ENCODE data around the gene DOC2B. TPM values are rescaled to one million over a fixed set of nuclear protein-coding genes. Genes with fewer than 3 reads are reported as not detected.
"Not testable (repeated sequence)": the region's sequence is repeated elsewhere in the genome, so short reads cannot be mapped to it uniquely, and the experiment has no call there.

DOC2B gene
- total and polyA plus RNA-seq, 4 donors, result 0.13 to 35.3 (median 8.2) TPM

DNA sequence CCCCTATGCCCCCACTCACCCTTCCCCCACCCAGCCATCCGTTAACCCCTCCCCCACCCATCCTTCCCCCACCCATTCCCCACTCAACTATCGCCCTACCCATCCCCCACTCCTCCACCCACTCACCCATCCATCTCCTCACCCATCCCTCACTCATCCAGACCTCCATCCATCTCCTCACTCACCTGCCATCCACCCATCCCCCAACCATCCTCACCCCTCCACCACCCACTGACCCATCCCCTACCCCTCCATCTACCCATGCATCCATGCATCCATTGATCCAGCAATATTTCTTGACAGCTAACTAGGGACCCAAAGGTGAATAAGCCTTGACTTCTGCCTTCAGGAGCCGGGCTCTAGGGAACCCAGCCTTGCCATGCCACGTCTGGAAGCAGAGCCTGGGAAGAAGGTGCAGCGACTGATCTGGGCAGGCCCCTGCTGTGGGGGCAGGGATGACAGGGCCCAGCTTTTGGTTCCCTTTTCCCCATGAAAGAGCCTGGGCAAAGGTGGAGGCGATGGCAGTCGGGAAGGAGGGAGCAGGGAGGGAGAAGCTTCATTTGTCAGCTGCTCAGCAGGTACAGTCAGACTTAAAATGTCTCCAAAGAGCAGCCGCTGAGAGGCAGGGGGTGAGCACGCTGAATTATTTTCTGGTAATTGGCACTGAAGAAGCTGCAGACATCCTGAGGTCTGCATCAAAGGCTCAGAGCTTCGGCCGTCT is 23.1 kb upstream of the DOC2B start:
- 45 to 47% methylated on average over 10 to 11 of the region's 11 CpGs for WGBS, 2 donors
- ATAC-seq (ENCODE audit: low FRiP score), result no peak

DNA sequence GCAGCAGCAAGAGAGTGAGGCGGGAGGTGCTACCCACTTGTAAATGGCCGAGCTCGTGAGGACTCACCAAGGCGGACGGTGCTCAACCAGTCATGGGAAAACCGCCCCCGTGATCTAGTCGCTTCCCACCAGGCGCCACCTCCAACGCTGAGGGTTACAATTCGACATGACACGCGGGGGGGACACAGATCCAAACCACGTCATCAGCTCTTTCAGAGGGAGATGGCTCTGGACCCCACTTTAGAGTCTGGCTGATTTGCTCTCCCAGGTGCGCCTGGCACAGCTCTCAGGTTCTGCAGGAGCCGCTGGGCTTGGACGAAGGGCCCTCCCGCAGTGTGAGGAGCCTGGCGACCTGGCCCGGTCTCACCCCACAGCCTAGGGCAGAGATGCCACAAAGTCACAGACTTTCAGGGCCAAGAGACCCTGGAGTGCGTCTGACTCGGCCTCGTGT is 21.1 kb upstream of the DOC2B start:
- Histone ChIP-seq H3K4me1 (ENCODE audit: control insufficient read depth in 1 of 2, insufficient read depth in 2 of 2, low read length in 2 of 2) (no peaks in the 10 kb centered on the region), H3K36me3 (ENCODE audit: control insufficient read depth in 1 of 2, insufficient read depth in 2 of 2, low read length in 1 of 2) (no peaks in the 10 kb centered on the region), H3K27me3 (ENCODE audit: control insufficient read depth in 1 of 2, insufficient read depth in 2 of 2, low read length in 1 of 2) (no peaks in the 10 kb centered on the region), H3K27ac (ENCODE audit: low read depth in 1 of 2, low read length in 2 of 2) (no peak overlapping the region), H3K9me3 (ENCODE audit: control insufficient read depth, low read length) (no peaks in the 10 kb centered on the region), H3K4me3 (ENCODE audit: low read length in 2 of 2) (no peak overlapping the region)
- no peak for ATAC-seq (ENCODE audit: low FRiP score)
- intact Hi-C loops (cut with DNase I), result no loop called here
- peak; percentile 40 to 71 for DNase-seq
- WGBS, 2 donors, result 85 to 90% methylated on average over 23 of the region's 23 CpGs

More for the DNA sequence above, 23.1 kb upstream of the DOC2B start:
- Histone ChIP-seq H3K27ac (ENCODE audit: low read depth in 1 of 2, low read length in 2 of 2) (no peak overlapping the region), H3K4me3 (ENCODE audit: low read length in 2 of 2) (no peak overlapping the region), H3K27me3 (ENCODE audit: control insufficient read depth in 1 of 2, insufficient read depth in 2 of 2, low read length in 1 of 2) (no peaks in the 10 kb centered on the region), H3K4me1 (ENCODE audit: control insufficient read depth in 1 of 2, insufficient read depth in 2 of 2, low read length in 2 of 2) (no peaks in the 10 kb centered on the region), H3K9me3 (ENCODE audit: control insufficient read depth, low read length) (no peaks in the 10 kb centered on the region), H3K36me3 (ENCODE audit: control insufficient read depth in 1 of 2, insufficient read depth in 2 of 2, low read length in 1 of 2) (no peaks in the 10 kb centered on the region)
- DNase-seq, result peak; percentile 15 to 24
- intact Hi-C loops (cut with DNase I), result no loop called here

GRCh38 chr17:201736-202135 is 20.3 kb upstream of the DOC2B start:
- H3K4me3 ChIP-seq (ENCODE audit: low read length in 2 of 2); H3K4me1 ChIP-seq (ENCODE audit: control insufficient read depth in 1 of 2, insufficient read depth in 2 of 2, low read length in 2 of 2); ATAC-seq (ENCODE audit: low FRiP score); intact Hi-C loops (cut with DNase I); H3K27ac ChIP-seq (ENCODE audit: low read depth in 1 of 2, low read length in 2 of 2); H3K9me3 ChIP-seq (ENCODE audit: control insufficient read depth, low read length); H3K36me3 ChIP-seq (ENCODE audit: control insufficient read depth in 1 of 2, insufficient read depth in 2 of 2, low read length in 1 of 2); H3K27me3 ChIP-seq (ENCODE audit: control insufficient read depth in 1 of 2, insufficient read depth in 2 of 2, low read length in 1 of 2): not testable (repeated sequence)
- WGBS, 2 donors, result 73 to 82% methylated on average over 10 to 11 of the region's 13 CpGs
- DNase-seq, result peak in 1 of 2 donors; percentile 69

GRCh38 chr17:201257-201656 is 19.8 kb upstream of the DOC2B start:
- ATAC-seq (ENCODE audit: low FRiP score); H3K27me3 ChIP-seq (ENCODE audit: control insufficient read depth in 1 of 2, insufficient read depth in 2 of 2, low read length in 1 of 2); H3K9me3 ChIP-seq (ENCODE audit: control insufficient read depth, low read length); H3K27ac ChIP-seq (ENCODE audit: low read depth in 1 of 2, low read length in 2 of 2); H3K4me1 ChIP-seq (ENCODE audit: control insufficient read depth in 1 of 2, insufficient read depth in 2 of 2, low read length in 2 of 2); H3K4me3 ChIP-seq (ENCODE audit: low read length in 2 of 2); H3K36me3 ChIP-seq (ENCODE audit: control insufficient read depth in 1 of 2, insufficient read depth in 2 of 2, low read length in 1 of 2); intact Hi-C loops (cut with DNase I): not testable (repeated sequence)
- WGBS, 2 donors, result 89 to 94% methylated on average over 13 to 14 of the region's 16 CpGs
- peak; percentile 22 to 73 for DNase-seq

- H3K4me1 ChIP-seq (ENCODE audit: control insufficient read depth in 1 of 2, insufficient read depth in 2 of 2, low read length in 2 of 2), result no peaks in the 10 kb centered on the region
- intact Hi-C loops (cut with DNase I), result no loop called here
- peak in 1 of 2 donors; percentile 72 for DNase-seq
- H3K27me3 ChIP-seq (ENCODE audit: control insufficient read depth in 1 of 2, insufficient read depth in 2 of 2, low read length in 1 of 2), result no peaks in the 10 kb centered on the region
- no peak overlapping the region for H3K27ac ChIP-seq (ENCODE audit: low read depth in 1 of 2, low read length in 2 of 2)
- H3K9me3 ChIP-seq (ENCODE audit: control insufficient read depth, low read length), result no peaks in the 10 kb centered on the region
- 79 to 87% methylated on average over 10 of the region's 10 CpGs for WGBS, 2 donors
- H3K36me3 ChIP-seq (ENCODE audit: control insufficient read depth in 1 of 2, insufficient read depth in 2 of 2, low read length in 1 of 2), result no peaks in the 10 kb centered on the region
- no peak overlapping the region for H3K4me3 ChIP-seq (ENCODE audit: low read length in 2 of 2)
- ATAC-seq (ENCODE audit: low FRiP score), result no peak
Observed at GRCh38 chr17:200586-200985, 19.1 kb upstream of the DOC2B start.

DNA sequence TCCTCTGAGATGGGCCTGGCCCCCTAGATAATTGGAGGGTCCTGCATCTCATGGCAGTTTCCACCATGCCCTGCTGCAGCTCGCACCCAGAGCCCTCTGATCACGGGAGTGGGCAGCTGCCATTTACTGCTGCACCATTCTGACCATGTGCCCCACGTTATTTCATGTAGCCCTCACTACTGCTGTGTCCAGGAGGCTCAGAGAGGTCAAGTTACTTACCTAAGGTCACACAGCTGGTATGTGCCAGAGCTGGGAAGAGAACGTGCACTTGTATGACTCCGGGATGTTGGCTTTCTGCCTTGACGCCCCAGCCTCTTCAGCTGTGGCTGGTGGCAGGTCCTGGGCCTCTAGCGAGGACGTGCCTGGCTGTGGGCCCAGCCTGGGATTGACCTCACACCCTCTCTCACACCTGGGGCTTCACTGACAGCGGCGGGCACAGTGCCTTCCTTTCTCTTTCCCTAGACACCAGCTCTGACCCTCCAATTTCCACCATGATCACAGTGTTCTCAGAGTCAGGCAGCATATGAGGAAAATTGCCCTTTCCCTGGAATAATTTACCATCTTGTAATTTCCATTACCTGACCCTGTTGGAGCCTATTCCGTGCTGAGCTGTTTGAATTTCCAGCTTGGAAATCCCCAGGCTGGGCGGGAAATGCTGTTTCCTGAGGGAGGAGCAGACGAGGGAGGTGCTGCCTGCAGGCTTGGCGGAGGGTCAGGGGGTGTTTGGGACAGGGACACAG is 18.5 kb upstream of the DOC2B start:
- H3K4me3 ChIP-seq (ENCODE audit: low read length in 2 of 2), result no peak overlapping the region
- H3K9me3 ChIP-seq (ENCODE audit: control insufficient read depth, low read length), result no peaks in the 10 kb centered on the region
- no peaks in the 10 kb centered on the region for H3K36me3 ChIP-seq (ENCODE audit: control insufficient read depth in 1 of 2, insufficient read depth in 2 of 2, low read length in 1 of 2)
- no peak overlapping the region for H3K27ac ChIP-seq (ENCODE audit: low read depth in 1 of 2, low read length in 2 of 2)
- peak; percentile 54 to 74 for DNase-seq
- H3K27me3 ChIP-seq (ENCODE audit: control insufficient read depth in 1 of 2, insufficient read depth in 2 of 2, low read length in 1 of 2), result no peaks in the 10 kb centered on the region
- intact Hi-C loops (cut with DNase I), result no loop called here
- no peaks in the 10 kb centered on the region for H3K4me1 ChIP-seq (ENCODE audit: control insufficient read depth in 1 of 2, insufficient read depth in 2 of 2, low read length in 2 of 2)
- peak; percentile 45 for ATAC-seq (ENCODE audit: low FRiP score)
- 59 to 61% methylated on average over 14 of the region's 14 CpGs for WGBS, 2 donors

DNA sequence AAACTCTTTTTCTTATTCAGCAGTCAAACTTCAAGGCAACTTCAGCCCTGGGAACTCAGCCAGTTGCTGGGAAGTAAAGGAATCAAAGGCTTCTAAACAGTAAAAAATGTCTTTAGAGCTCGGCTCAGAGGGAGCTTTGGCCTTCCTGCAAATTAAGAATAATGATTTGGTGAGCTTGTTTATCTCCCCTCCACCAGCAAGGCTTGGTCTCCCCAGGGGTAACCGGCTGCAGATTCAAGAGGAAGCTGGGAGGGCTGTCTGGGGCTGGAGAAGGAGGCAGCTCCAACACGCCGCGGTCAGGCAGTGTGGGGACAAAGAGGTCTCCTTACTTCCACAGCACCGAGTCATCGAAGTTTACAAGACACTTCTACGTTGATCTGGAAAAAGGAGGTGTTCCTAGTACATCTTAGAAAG is 17.7 kb upstream of the DOC2B start:
- no peak overlapping the region for H3K4me3 ChIP-seq (ENCODE audit: low read length in 2 of 2)
- intact Hi-C loops (cut with DNase I), result no loop called here
- WGBS, 2 donors, result 9 to 11% methylated on average over 8 of the region's 8 CpGs
- DNase-seq (peak; percentile 30 to 63), ATAC-seq (ENCODE audit: low FRiP score) (no peak)
- no peaks in the 10 kb centered on the region for H3K4me1 ChIP-seq (ENCODE audit: control insufficient read depth in 1 of 2, insufficient read depth in 2 of 2, low read length in 2 of 2)
- H3K36me3 ChIP-seq (ENCODE audit: control insufficient read depth in 1 of 2, insufficient read depth in 2 of 2, low read length in 1 of 2), result no peaks in the 10 kb centered on the region
- no peaks in the 10 kb centered on the region for H3K27me3 ChIP-seq (ENCODE audit: control insufficient read depth in 1 of 2, insufficient read depth in 2 of 2, low read length in 1 of 2)
- H3K27ac ChIP-seq (ENCODE audit: low read depth in 1 of 2, low read length in 2 of 2), result no peak overlapping the region
- H3K9me3 ChIP-seq (ENCODE audit: control insufficient read depth, low read length), result no peaks in the 10 kb centered on the region

DNA sequence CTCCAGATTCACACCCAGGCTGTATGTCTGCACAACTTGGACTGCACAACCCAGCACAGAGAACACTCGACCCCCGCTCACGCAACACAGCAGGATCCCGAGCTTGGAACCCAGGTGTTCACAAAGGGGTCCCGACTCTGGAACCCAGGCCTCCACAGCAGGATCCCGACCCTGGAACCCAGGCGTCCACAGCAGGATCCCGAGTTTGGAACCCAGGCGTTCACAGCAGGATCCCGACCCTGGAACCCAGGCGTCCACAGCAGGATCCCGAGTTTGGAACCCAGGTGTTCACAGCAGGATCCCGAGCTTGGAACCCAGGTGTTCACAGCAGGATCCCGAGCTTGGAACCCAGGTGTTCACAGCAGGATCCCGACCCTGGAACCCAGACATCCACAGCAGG is 16.8 kb upstream of the DOC2B start:
- peak; percentile 45 to 71 for DNase-seq
- H3K4me3 ChIP-seq (ENCODE audit: low read length in 2 of 2); H3K36me3 ChIP-seq (ENCODE audit: control insufficient read depth in 1 of 2, insufficient read depth in 2 of 2, low read length in 1 of 2); H3K9me3 ChIP-seq (ENCODE audit: control insufficient read depth, low read length); H3K27me3 ChIP-seq (ENCODE audit: control insufficient read depth in 1 of 2, insufficient read depth in 2 of 2, low read length in 1 of 2); H3K27ac ChIP-seq (ENCODE audit: low read depth in 1 of 2, low read length in 2 of 2); intact Hi-C loops (cut with DNase I); H3K4me1 ChIP-seq (ENCODE audit: control insufficient read depth in 1 of 2, insufficient read depth in 2 of 2, low read length in 2 of 2); ATAC-seq (ENCODE audit: low FRiP score): not testable (repeated sequence)
- 91 to 92% methylated on average over 15 of the region's 15 CpGs for WGBS, 2 donors

GRCh38 chr17:197352-197751 is 15.9 kb upstream of the DOC2B start:
- Histone ChIP-seq H3K36me3 (ENCODE audit: control insufficient read depth in 1 of 2, insufficient read depth in 2 of 2, low read length in 1 of 2) (no peaks in the 10 kb centered on the region), H3K4me3 (ENCODE audit: low read length in 2 of 2) (no peak overlapping the region), H3K27ac (ENCODE audit: low read depth in 1 of 2, low read length in 2 of 2) (no peak overlapping the region), H3K4me1 (ENCODE audit: control insufficient read depth in 1 of 2, insufficient read depth in 2 of 2, low read length in 2 of 2) (no peaks in the 10 kb centered on the region), H3K9me3 (ENCODE audit: control insufficient read depth, low read length) (no peaks in the 10 kb centered on the region), H3K27me3 (ENCODE audit: control insufficient read depth in 1 of 2, insufficient read depth in 2 of 2, low read length in 1 of 2) (no peaks in the 10 kb centered on the region)
- DNase-seq, result peak; percentile 8 to 35
- no peak for ATAC-seq (ENCODE audit: low FRiP score)
- intact Hi-C loops (cut with DNase I), result no loop called here
- 92 to 93% methylated on average over 2 of the region's 2 CpGs for WGBS, 2 donors
